ENCODE measurements around the gene RNF208.

DNA sequence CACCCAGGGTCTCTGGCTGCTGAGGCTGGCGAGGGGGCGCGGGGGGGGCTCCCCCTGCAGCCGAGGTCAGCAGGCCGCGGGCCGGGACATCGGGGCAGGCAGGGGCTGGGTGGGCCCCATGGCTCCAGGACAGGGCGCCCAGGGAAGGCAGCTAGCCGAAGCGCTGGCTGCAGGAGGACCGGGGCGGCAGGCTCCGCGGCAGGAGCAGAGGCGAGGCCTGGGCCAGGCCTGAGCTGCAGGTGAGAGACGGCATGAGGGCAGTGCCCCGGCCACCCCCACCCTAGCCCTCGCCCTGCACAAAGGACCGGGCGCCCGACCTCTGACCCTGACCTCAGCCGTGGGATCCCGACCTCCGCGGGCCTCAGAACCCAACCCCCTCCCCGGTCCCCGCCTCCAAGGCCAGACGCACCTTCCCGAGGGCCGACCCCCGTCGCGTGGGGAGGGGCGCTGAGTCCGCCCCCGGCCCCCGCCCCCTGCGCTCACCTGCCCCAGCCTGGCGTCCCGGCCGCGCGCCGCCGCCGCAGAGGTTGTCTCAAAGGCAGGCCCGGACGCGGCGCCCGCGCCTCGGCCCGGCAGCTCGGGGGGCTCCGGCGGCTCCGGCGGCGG lies 431 bp downstream of the RNF208 start:
- TF ChIP-seq, protein P1, sequence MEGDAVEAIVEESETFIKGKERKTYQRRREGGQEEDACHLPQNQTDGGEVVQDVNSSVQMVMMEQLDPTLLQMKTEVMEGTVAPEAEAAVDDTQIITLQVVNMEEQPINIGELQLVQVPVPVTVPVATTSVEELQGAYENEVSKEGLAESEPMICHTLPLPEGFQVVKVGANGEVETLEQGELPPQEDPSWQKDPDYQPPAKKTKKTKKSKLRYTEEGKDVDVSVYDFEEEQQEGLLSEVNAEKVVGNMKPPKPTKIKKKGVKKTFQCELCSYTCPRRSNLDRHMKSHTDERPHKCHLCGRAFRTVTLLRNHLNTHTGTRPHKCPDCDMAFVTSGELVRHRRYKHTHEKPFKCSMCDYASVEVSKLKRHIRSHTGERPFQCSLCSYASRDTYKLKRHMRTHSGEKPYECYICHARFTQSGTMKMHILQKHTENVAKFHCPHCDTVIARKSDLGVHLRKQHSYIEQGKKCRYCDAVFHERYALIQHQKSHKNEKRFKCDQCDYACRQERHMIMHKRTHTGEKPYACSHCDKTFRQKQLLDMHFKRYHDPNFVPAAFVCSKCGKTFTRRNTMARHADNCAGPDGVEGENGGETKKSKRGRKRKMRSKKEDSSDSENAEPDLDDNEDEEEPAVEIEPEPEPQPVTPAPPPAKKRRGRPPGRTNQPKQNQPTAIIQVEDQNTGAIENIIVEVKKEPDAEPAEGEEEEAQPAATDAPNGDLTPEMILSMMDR (IDR thresholded peaks at IDR 0.05; ENCODE audit: low read depth, low read length) = no peak
- no peak for TF ChIP-seq POLR2A (IDR thresholded peaks at IDR 0.05; ENCODE audit: extremely low read depth, insufficient read length)
- TF ChIP-seq MAX (IDR thresholded peaks at IDR 0.05; ENCODE audit: low read depth, low read length) = no peak

Measured in NB4 (cell line).